ENCODE results near the gene AGTPBP1.

Gene AGTPBP1

DNA sequence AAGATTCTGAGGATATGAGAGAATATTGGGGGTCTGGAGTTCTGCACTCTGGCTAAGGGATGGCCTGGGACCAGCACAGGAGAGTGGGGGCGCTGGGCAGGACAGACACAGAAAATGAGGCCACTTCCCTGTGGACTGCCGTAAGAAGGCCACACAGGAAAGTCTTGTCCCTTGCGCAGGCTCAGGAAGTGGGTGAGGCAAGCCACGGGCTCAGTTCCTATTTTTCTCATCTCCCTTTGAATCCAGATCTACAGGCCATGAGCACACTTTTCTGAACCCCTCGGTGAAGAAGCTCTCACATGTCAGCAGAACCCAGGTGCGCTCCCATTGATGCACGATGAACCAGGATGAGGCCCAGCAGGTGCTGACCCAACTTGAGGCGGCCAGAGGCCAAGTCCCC lies 207.4 kb downstream of the AGTPBP1 start:
- DNase-seq = no peak

DNA sequence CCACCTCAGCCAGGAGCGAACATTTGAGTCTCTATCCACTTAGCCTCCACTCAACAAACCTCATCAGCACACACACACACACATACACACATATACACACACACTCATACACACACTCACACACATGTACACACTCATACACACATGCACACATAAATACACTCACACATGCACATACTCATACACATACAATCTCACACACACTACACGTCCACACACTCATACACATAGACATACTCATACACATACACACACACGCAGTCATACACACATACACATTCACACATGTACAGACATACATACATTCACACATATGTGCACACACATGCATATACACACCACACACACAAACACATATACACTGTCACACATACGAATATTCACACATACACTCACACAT lies 208.2 kb downstream of the AGTPBP1 start:
- no peak for DNase-seq

DNA sequence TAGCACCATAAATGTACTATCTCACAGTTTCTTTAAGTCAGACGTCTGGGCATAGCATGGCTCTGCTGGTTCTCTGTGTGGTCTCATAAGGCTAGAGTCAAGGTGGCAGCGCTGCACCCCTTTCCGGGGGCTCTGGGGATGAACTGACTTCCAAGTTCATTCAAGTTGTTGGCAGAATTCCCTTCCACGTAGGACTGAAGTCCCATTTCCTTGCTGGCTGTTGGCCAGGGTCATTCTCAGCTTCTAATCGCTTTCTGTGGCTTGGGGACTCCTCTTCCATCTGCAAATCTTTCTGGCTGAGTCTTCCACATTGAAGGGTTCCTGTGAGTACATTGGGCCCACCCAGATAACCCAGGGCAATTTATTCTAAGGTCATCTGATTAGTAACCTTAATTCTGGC lies 211.0 kb downstream of the AGTPBP1 start:
- no peak for DNase-seq

DNA sequence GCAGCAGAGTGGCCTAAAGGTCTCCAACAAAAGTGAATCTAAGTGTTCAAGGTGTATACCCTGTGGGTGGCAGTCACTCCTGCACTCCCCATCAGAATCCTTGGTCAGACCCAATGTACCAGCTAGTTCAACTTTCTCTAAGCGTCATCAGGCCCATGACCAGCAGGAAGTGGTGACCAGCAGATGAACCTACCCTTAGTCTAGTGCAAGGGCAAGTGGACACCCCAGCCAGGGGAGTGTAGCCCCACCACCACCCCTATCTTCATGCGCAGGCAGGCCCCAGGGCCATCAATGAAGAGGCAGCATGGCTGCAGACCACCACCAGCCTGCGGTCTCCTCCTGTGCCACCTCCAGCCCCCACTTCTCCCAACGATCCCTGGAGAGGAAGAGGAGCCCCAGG lies 213.1 kb downstream of the AGTPBP1 start:
- no peak for DNase-seq

DNA sequence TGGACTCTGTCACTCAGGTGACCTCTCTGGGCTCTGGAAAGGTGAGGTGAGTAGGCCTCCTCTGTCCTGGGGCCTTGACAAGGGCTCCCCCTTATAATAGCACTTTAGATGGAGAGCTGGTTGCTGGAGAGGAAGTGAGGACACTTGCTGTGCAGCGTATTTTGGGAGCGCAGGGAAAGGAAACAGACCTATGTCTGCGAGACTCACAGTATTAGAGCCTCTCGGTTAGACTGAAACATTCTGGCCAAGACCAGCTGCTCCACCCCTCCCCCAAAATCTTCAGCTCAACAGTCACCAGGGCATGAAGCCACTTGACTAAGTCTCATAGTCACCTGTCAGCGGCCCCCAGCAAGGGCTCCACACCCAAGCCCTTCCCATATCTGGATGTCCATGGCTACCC lies 213.6 kb downstream of the AGTPBP1 start:
- DNase-seq = no peak

GRCh38 chr9:85527331-85528020 lies 214.3 kb downstream of the AGTPBP1 start:
- DNase-seq = no peak

- DNase-seq = no peak
Measured at GRCh38 chr9:85524531-85524930, 217.2 kb downstream of the AGTPBP1 start.

- no peak for DNase-seq
Measured at GRCh38 chr9:85523202-85523601, 218.6 kb downstream of the AGTPBP1 start.

- no peak for DNase-seq
Measured at GRCh38 chr9:85522459-85523092, 219.2 kb downstream of the AGTPBP1 start.

DNA sequence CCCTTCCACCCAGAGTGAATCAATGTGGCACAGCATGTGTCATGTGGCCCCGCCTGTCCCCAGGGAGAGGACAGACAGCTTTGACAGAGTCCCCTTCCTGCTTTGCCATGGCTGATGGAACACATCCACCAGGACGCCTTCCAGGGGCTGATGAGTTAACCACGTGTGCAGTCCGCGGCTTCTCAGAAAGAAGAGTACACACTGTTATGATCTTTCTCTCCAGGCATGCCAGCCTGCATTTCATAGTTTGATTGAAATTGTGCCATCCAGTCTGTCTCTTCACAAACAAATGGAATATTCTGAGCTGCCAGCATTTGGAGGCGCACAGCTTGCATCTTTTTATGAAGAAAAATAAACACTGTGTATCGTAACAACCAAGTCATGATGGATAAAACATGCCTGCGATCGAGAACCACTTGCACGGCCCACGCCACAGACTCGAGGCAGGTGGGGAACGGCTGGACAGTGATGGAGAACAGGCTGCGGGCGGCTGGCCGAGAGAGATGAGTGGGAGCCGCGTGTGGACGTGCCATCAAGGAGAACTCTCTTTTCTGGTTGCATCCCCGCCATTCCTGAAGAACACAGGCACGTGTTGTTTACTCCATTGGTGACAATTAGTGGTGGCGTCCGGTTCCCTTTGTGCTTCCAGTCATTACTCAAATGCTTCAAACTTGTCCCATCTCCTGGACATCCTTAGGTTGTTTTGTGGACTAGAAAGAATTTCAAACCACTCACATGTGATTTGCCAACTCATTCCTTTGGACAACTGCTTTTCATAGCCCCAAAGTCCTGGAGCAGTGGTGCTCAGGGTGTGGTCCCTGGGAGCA lies 220.2 kb downstream of the AGTPBP1 start:
- no peak for DNase-seq

DNA sequence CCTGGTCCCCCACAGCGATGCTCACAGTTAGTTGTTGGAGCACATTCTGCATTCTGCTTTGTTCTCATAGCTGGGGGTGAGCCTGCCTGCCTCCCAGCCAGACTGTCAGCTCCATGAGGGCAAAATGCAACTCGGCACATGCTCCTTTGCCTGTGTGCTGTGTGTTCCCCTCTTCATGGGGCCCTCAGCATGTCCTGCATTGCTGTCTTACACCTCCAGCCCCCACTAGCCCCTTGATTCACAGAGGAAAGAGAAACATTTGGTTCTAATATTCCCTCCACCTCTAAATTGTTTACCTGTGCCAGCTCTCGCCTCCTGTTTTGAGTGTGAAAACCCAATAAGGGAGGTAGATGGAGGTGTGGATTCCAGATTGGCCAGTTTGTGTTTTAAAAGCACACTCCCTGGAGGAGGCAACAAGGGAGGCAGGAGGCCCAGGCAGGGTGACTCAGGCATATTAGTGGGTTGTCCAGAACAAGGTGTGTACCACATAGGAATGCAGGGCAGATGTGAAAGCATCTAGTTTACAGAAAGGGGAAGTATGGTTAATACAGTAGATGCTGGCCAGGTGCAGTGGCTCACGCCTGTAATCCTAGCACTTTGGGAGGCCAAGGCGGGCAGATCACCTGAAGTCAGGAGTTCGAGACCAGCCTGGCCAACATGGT lies 224.6 kb downstream of the AGTPBP1 start:
- no peak for DNase-seq

- DNase-seq = no peak
Measured at GRCh38 chr9:85516455-85516854, 225.3 kb downstream of the AGTPBP1 start.

DNA sequence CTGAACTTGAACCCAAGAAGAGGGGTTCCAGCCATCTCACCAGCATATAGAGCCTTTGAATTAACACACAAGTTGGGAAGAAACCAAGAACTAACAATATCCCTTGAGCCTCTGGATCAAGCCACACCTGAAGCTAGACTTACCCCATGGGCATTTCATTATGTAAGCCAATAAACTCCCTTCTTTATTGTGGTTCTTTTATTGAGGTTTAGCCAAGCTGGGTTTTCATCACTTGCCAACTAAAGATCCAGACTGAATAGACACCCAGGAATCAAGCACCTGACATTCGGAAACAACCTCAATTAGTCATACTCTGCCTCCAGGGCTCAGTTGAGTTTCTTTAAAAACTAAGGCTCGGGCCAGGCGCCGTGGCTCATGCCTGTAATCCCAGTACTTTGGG lies 226.7 kb downstream of the AGTPBP1 start:
- DNase-seq = no peak

- no peak for DNase-seq
Measured at GRCh38 chr9:85514256-85514655, 227.5 kb downstream of the AGTPBP1 start.

DNA sequence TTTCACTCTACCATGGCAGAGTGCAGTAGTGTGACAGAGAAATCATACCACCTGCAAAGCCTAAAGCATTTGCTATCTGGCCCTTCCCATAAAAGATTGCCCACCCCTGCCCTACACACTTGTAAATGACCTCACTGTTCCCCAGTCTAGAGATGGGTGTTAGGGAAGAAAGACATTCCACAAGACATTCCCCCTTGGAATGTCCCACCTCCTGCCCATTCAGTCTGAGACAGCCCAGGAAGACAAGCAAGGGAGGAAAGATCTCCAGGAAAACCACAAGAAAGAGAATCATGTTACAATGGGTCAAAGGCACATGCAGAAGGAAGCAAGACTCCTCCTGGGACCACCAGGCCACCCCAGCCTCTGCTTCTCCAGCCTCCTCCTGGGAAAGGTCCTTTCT lies 230.0 kb downstream of the AGTPBP1 start:
- no peak for DNase-seq

- DNase-seq = no peak
Measured at GRCh38 chr9:85510830-85511504, 230.8 kb downstream of the AGTPBP1 start.

GRCh38 chr9:85508616-85509015 lies 233.1 kb downstream of the AGTPBP1 start:
- DNase-seq = no peak

GRCh38 chr9:85505612-85506011 lies 236.1 kb downstream of the AGTPBP1 start:
- DNase-seq = no peak

GRCh38 chr9:85502815-85503655 lies 238.7 kb downstream of the AGTPBP1 start:
- no peak for DNase-seq

DNA sequence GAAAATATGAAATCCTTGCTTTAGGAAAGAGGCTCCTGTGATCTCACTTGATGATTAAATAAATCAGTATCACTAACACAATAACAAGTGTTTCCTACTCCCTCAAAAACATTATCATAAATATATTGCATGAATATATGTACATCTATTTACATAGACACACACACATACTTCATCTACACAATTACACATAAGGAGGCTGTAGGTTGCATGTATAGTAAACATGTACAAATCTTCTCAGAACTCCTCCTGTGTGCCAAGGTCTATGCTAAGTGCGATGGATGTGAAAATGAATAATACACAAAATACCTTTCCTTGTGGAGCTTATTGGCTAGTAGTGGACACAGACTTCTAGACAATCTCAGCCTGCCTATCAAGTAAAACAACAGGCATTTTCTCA lies 239.9 kb downstream of the AGTPBP1 start:
- DNase-seq = no peak

- no peak for DNase-seq
Measured at GRCh38 chr9:85501456-85501855, 240.3 kb downstream of the AGTPBP1 start.
